RWPE2 (cell line): ENCODE results near the gene GARIN5A.

Experiments
- ATAC-seq: fragments of 200-7000 bp; cut with Tn5 transposase; 3 replicates; pipeline ENCODE4 v1.9.1; 2021; ENCODE audit warnings: low read depth
- DNase-seq: peaks from one replicate; pipeline ENCODE4 v3.0.0-alpha.2; 2020; ENCODE audit warnings: low spot score
- H3K27ac ChIP-seq: fragments of 450-650 bp; 2 replicates; pipeline ENCODE4 v1.5.1; 2017; ENCODE audit warnings: mild to moderate bottlenecking; ENCODE audit not compliant: poor library complexity, severe bottlenecking
- H3K27me3 ChIP-seq: fragments of 250-450 bp; sonication (Bioruptor Pico); 2 replicates; pipeline ENCODE4 v1.5.1; 2021; ENCODE audit warnings: mild to moderate bottlenecking, moderate library complexity; ENCODE audit not compliant: insufficient read depth, poor library complexity, severe bottlenecking
- H3K36me3 ChIP-seq: fragments of 250-450 bp; sonication (Bioruptor Pico); 2 replicates; pipeline ENCODE4 v1.5.1; 2020; ENCODE audit warnings: low read depth, mild to moderate bottlenecking, moderate library complexity
- H3K4me1 ChIP-seq: fragments of 250-450 bp; sonication (Bioruptor Pico); 2 replicates; pipeline ENCODE4 v1.5.1; 2021; ENCODE audit warnings: mild to moderate bottlenecking, moderate library complexity; ENCODE audit not compliant: insufficient read depth, poor library complexity, severe bottlenecking
- H3K4me3 ChIP-seq: fragments of 250-450 bp; sonication (Bioruptor Pico); 2 replicates; pipeline ENCODE4 v1.5.1; 2021; ENCODE audit warnings: mild to moderate bottlenecking, moderate library complexity; ENCODE audit not compliant: severe bottlenecking
- H3K9me3 ChIP-seq: fragments of 250-450 bp; sonication (Bioruptor Pico); 2 replicates; pipeline ENCODE4 v1.5.1; 2021; ENCODE audit warnings: mild to moderate bottlenecking, moderate library complexity; ENCODE audit not compliant: severe bottlenecking
- CTCF ChIP-seq: fragments of 450-650 bp; IDR thresholded peaks from one replicate; pipeline ENCODE4 v1.5.1; 2017; ENCODE audit warnings: mild to moderate bottlenecking, moderate library complexity; ENCODE audit not compliant: poor library complexity, severe bottlenecking

Gene GARIN5A

GRCh38 chr19:50494186-50495019 is 17.8 kb upstream of the GARIN5A start:
- no peak for ATAC-seq
- no peaks in the 10 kb centered on the region for H3K4me1 ChIP-seq
- no peaks in the 10 kb centered on the region for H3K36me3 ChIP-seq
- DNase-seq: no peak
- H3K27ac ChIP-seq: no peak overlapping the region
- no peak for TF ChIP-seq CTCF
- peaks cover 8% of the 10 kb centered on the region for H3K27me3 ChIP-seq
- no peak overlapping the region for H3K4me3 ChIP-seq
- H3K9me3 ChIP-seq: no peaks in the 10 kb centered on the region

- H3K36me3 ChIP-seq: no peaks in the 10 kb centered on the region
- TF ChIP-seq CTCF: no peak
- H3K4me1 ChIP-seq: no peaks in the 10 kb centered on the region
- DNase-seq: no peak
- no peak overlapping the region for H3K4me3 ChIP-seq
- no peak for ATAC-seq
- no peaks in the 10 kb centered on the region for H3K9me3 ChIP-seq
- H3K27ac ChIP-seq: no peak overlapping the region
- H3K27me3 ChIP-seq: peaks cover 17% of the 10 kb centered on the region
These were observed 16.5 kb upstream of the GARIN5A start for GRCh38 chr19:50493171-50493570.

GRCh38 chr19:50492303-50493052 is 15.8 kb upstream of the GARIN5A start:
- H3K4me3 ChIP-seq: no peak overlapping the region
- no peak overlapping the region for H3K27ac ChIP-seq
- H3K27me3 ChIP-seq: peaks cover 17% of the 10 kb centered on the region
- TF ChIP-seq CTCF: no peak
- no peak for DNase-seq
- H3K4me1 ChIP-seq: no peaks in the 10 kb centered on the region
- no peaks in the 10 kb centered on the region for H3K9me3 ChIP-seq
- no peaks in the 10 kb centered on the region for H3K36me3 ChIP-seq
- 0 out of 3 replicates have a peak, but pooled peaks have one; percentile 15 for ATAC-seq

GRCh38 chr19:50490991-50491472 is 14.4 kb upstream of the GARIN5A start:
- DNase-seq (no peak), ATAC-seq (no peak)
- peaks cover 21% of the 10 kb centered on the region for H3K27me3 ChIP-seq
- no peak for TF ChIP-seq CTCF
- H3K4me1 ChIP-seq: no peaks in the 10 kb centered on the region
- H3K36me3 ChIP-seq: no peaks in the 10 kb centered on the region
- no peaks in the 10 kb centered on the region for H3K9me3 ChIP-seq
- H3K27ac ChIP-seq: no peak overlapping the region
- H3K4me3 ChIP-seq: no peak overlapping the region
